Left ventricle myocardium inferior (tissue), 1 donor: ENCODE measurements around the gene NFYB. TPM values are rescaled to one million over a fixed set of nuclear protein-coding genes. Genes with fewer than 3 reads are reported as not detected.
A peak's percentile ranks its signal among the peaks of the same experiment; 100 is the strongest.
"Not testable (repeated sequence)": the region's sequence is repeated elsewhere in the genome, so short reads cannot be mapped to it uniquely, and the experiment has no call there.

Experiments
- DNase-seq: peaks from one replicate; pipeline ENCODE4 v3.0.0-alpha.2; 2020
- H3K27ac ChIP-seq: fragments of 200-600 bp; replicated peaks from 2 replicates; pipeline ENCODE4 v1.8.0; 2021
- H3K27me3 ChIP-seq: fragments of 200-600 bp; 2 replicates; pipeline ENCODE4 v1.8.0; 2021; ENCODE audit warnings: low read depth
- H3K36me3 ChIP-seq: fragments of 200-600 bp; 2 replicates; pipeline ENCODE4 v1.8.0; 2021
- H3K4me1 ChIP-seq: fragments of 200-600 bp; 2 replicates; pipeline ENCODE4 v1.8.0; 2021
- H3K4me3 ChIP-seq: fragments of 200-600 bp; 2 replicates; pipeline ENCODE4 v1.8.0; 2021; ENCODE audit warnings: mild to moderate bottlenecking, moderate library complexity
- H3K9me3 ChIP-seq: fragments of 200-600 bp; replicated peaks from 2 replicates; pipeline ENCODE4 v1.8.0; 2021
- CTCF ChIP-seq: fragments of 200-600 bp; IDR thresholded peaks from 2 replicates; pipeline ENCODE4 v1.8.0; 2021; ENCODE audit warnings: antibody characterized with exemption, mild to moderate bottlenecking, borderline replicate concordance
- intact Hi-C: fragments of 100-400 bp; cut with micrococcal nuclease; formaldehyde crosslinking; loops from one replicate; pipeline ENCODE4 v1.11.0; 2022
- total RNA-seq: library from RNA; stranded (reverse); fragmentation: NEBNext Ultra II Directional; extraction: Animal tissue kit (Norgen Biotek cat#: 25700); gene quantifications from one replicate; pipeline ENCODE4 v1.2.1, GENCODE V29; 2021
- donor health status: DM: no; HTN: yes; CAD: no; lungs with severe emphysema.

NFYB gene
- total RNA-seq, 1 donor from 2014 or later: 34.5 TPM

- H3K4me3 ChIP-seq: no peak overlapping the region
- no peaks in the 10 kb centered on the region for H3K27me3 ChIP-seq
- intact Hi-C loops: no loop called here
- H3K36me3 ChIP-seq: no peaks in the 10 kb centered on the region
- peaks cover 20% of the 10 kb centered on the region for H3K4me1 ChIP-seq
- TF ChIP-seq CTCF: no peak
- no peak for DNase-seq
- peak overlapping the region; percentile 77 for H3K27ac ChIP-seq
- H3K9me3 ChIP-seq: peaks cover 24% of the 10 kb centered on the region
Measured at GRCh38 chr12:104181313-104181712, 43.3 kb upstream of the NFYB start.

GRCh38 chr12:104180374-104180773 is 42.4 kb upstream of the NFYB start:
- H3K9me3 ChIP-seq: peaks cover 24% of the 10 kb centered on the region
- no peak for TF ChIP-seq CTCF
- intact Hi-C loops: no loop called here
- H3K4me3 ChIP-seq: no peak overlapping the region
- peak overlapping the region; percentile 77 for H3K27ac ChIP-seq
- no peak for DNase-seq
- no peaks in the 10 kb centered on the region for H3K36me3 ChIP-seq
- H3K4me1 ChIP-seq: peaks cover 20% of the 10 kb centered on the region
- H3K27me3 ChIP-seq: no peaks in the 10 kb centered on the region

- Histone ChIP-seq H3K4me1 (peaks cover 20% of the 10 kb centered on the region), H3K9me3 (peaks cover 5% of the 10 kb centered on the region), H3K4me3 (no peak overlapping the region), H3K27me3 (no peaks in the 10 kb centered on the region), H3K36me3 (no peaks in the 10 kb centered on the region), H3K27ac (peak overlapping the region; percentile 77)
- TF ChIP-seq CTCF: no peak
- intact Hi-C loops: no loop called here
- DNase-seq: peak; percentile 71
Measured at GRCh38 chr12:104177663-104178501, 39.9 kb upstream of the NFYB start.

- peak overlapping the region; percentile 77 for H3K27ac ChIP-seq
- no peak for DNase-seq
- H3K27me3 ChIP-seq: no peaks in the 10 kb centered on the region
- H3K4me3 ChIP-seq: no peak overlapping the region
- intact Hi-C loops: no loop called here
- H3K4me1 ChIP-seq: peaks cover 20% of the 10 kb centered on the region
- H3K36me3 ChIP-seq: no peaks in the 10 kb centered on the region
- no peak for TF ChIP-seq CTCF
- H3K9me3 ChIP-seq: no peaks in the 10 kb centered on the region
Measured at GRCh38 chr12:104177336-104177662, 39.3 kb upstream of the NFYB start.

- Histone ChIP-seq H3K4me1 (peaks cover 12% of the 10 kb centered on the region), H3K27ac (no peak overlapping the region), H3K36me3 (no peaks in the 10 kb centered on the region), H3K27me3 (no peaks in the 10 kb centered on the region), H3K4me3 (no peak overlapping the region), H3K9me3 (no peaks in the 10 kb centered on the region)
- intact Hi-C loops: no loop called here
- DNase-seq: no peak
- TF ChIP-seq CTCF: no peak
Measured at GRCh38 chr12:104175726-104176247, 37.8 kb upstream of the NFYB start.

- intact Hi-C loops, H3K4me3 ChIP-seq, H3K9me3 ChIP-seq, H3K36me3 ChIP-seq, DNase-seq, H3K27ac ChIP-seq, H3K27me3 ChIP-seq: not testable (repeated sequence)
- H3K4me1 ChIP-seq: peaks cover 12% of the 10 kb centered on the region
Measured at GRCh38 chr12:104173804-104174203, 35.8 kb upstream of the NFYB start.
